HG02840 (cell line): ENCODE results near the gene EPHA3.

Experiments
- ATAC-seq: cut with Tn5 transposase; IDR thresholded peaks from one replicate; pipeline ENCODE4 v1.9.1; 2021; ENCODE audit warnings: mild to moderate bottlenecking, moderate library complexity, moderate number of reproducible peaks; ENCODE audit not compliant: unreplicated experiment, low FRiP score

The EPHA3 gene

GRCh38 chr3:89144080-89144479 is 36.7 kb downstream of the EPHA3 start:
- ATAC-seq = no peak

- no peak for ATAC-seq
Observed at GRCh38 chr3:89145995-89146394, 38.6 kb downstream of the EPHA3 start.

- no peak for ATAC-seq
Observed at GRCh38 chr3:89154416-89154815, 47.0 kb downstream of the EPHA3 start.

- no peak for ATAC-seq
Observed at GRCh38 chr3:89155811-89156210, 48.4 kb downstream of the EPHA3 start.

- ATAC-seq = no peak
Observed at GRCh38 chr3:89157575-89157974, 50.2 kb downstream of the EPHA3 start.

- no peak for ATAC-seq
Observed at GRCh38 chr3:89159605-89160004, 52.2 kb downstream of the EPHA3 start.

- ATAC-seq = no peak
Observed at GRCh38 chr3:89164774-89165173, 57.4 kb downstream of the EPHA3 start.

GRCh38 chr3:89165636-89166263 is 58.3 kb downstream of the EPHA3 start:
- ATAC-seq = no peak

GRCh38 chr3:89171687-89172545 is 64.5 kb downstream of the EPHA3 start:
- ATAC-seq = no peak

GRCh38 chr3:89173546-89173945 is 66.1 kb downstream of the EPHA3 start:
- ATAC-seq = no peak

- no peak for ATAC-seq
Observed at GRCh38 chr3:89179355-89180001, 72.1 kb downstream of the EPHA3 start.

GRCh38 chr3:89180334-89180733 is 72.9 kb downstream of the EPHA3 start:
- no peak for ATAC-seq

GRCh38 chr3:89182056-89182455 is 74.6 kb downstream of the EPHA3 start:
- no peak for ATAC-seq

GRCh38 chr3:89184151-89184995 is 77.0 kb downstream of the EPHA3 start:
- no peak for ATAC-seq

- ATAC-seq = no peak
Observed at GRCh38 chr3:89186456-89186855, 79.0 kb downstream of the EPHA3 start.

GRCh38 chr3:89198591-89198990 is 91.2 kb downstream of the EPHA3 start:
- no peak for ATAC-seq

GRCh38 chr3:89212619-89213018 is 105.2 kb downstream of the EPHA3 start:
- ATAC-seq = no peak

GRCh38 chr3:89216016-89216739 is 108.8 kb downstream of the EPHA3 start:
- no peak for ATAC-seq

- no peak for ATAC-seq
Observed at GRCh38 chr3:89217148-89217685, 109.8 kb downstream of the EPHA3 start.

- ATAC-seq = no peak
Observed at GRCh38 chr3:89221924-89222323, 114.5 kb downstream of the EPHA3 start.
